DND-41 (cell line): Measurements from ENCODE around the gene TMA7B.

Experiments
- ATAC-seq: fragments of 200-7000 bp; cut with Tn5 transposase; 3 replicates; pipeline ENCODE4 v1.9.1; 2021; ENCODE audit warnings: low read depth; ENCODE audit not compliant: insufficient read depth
- DNase-seq: peaks from one replicate; pipeline ENCODE4 v3.0.0-alpha.2; 2020
- H2AFZ ChIP-seq: 2 replicates; pipeline ENCODE4 v1.6.0; 2012; ENCODE audit warnings: low read depth, low read length
- H3K27ac ChIP-seq: 2 replicates; pipeline ENCODE4 v1.5.1; 2012; ENCODE audit warnings: low read length, inconsistent platforms
- H3K27me3 ChIP-seq: fragments of 200-600 bp; sonication (generic); 2 replicates; pipeline ENCODE4 v1.6.0; 2012; ENCODE audit warnings: low read length, mild to moderate bottlenecking, inconsistent platforms; ENCODE audit not compliant: insufficient read depth, poor library complexity
- H3K36me3 ChIP-seq: 2 replicates; pipeline ENCODE4 v1.5.1; 2012; ENCODE audit warnings: low read length, inconsistent platforms; ENCODE audit not compliant: insufficient read depth
- H3K4me1 ChIP-seq: 2 replicates; pipeline ENCODE4 v1.5.1; 2012; ENCODE audit warnings: mild to moderate bottlenecking, low read length; ENCODE audit not compliant: insufficient read depth
- H3K4me2 ChIP-seq: 2 replicates; pipeline ENCODE4 v1.6.0; 2012; ENCODE audit warnings: mild to moderate bottlenecking, moderate library complexity, low read length, inconsistent platforms; ENCODE audit not compliant: insufficient read depth
- H3K4me3 ChIP-seq, 2 experiments: fragments of 200-600 bp in 1 of 2; shearing (Covaris generic) in 1 of 2; 2 replicates each; pipeline ENCODE4 v1.5.1; 2012 to 2016; ENCODE audit warnings: inconsistent platforms in 2 of 2, low read length in 2 of 2, mild to moderate bottlenecking in 2 of 2, low read depth in 1 of 2, moderate library complexity in 1 of 2
- H3K79me2 ChIP-seq: 2 replicates; pipeline ENCODE4 v1.6.0; 2012; ENCODE audit warnings: low read length, inconsistent platforms; ENCODE audit not compliant: insufficient read depth
- H3K9ac ChIP-seq: 2 replicates; pipeline ENCODE4 v1.6.0; 2012; ENCODE audit warnings: low read depth, mild to moderate bottlenecking, inconsistent platforms, low read length, moderate library complexity
- H3K9me3 ChIP-seq: 2 replicates; pipeline ENCODE4 v1.5.1; 2012; ENCODE audit warnings: low read length, moderate library complexity, mild to moderate bottlenecking, inconsistent platforms; ENCODE audit not compliant: insufficient read depth, severe bottlenecking
- H4K20me1 ChIP-seq: 2 replicates; pipeline ENCODE4 v1.6.0; 2012; ENCODE audit warnings: low read length; ENCODE audit not compliant: insufficient read depth
- CTCF ChIP-seq: IDR thresholded peaks from 2 replicates; pipeline ENCODE4 v1.5.1; 2012; ENCODE audit warnings: borderline replicate concordance, low read length, moderate library complexity, mild to moderate bottlenecking; ENCODE audit not compliant: poor library complexity, severe bottlenecking; ENCODE audit errors: extremely low read depth
- EZH2 ChIP-seq: IDR thresholded peaks from 3 replicates; pipeline ENCODE4 v1.6.1; 2012; ENCODE audit warnings: borderline replicate concordance, low read depth, mild to moderate bottlenecking, moderate library complexity, low read length, inconsistent platforms; ENCODE audit not compliant: severe bottlenecking

The TMA7B gene

DNA sequence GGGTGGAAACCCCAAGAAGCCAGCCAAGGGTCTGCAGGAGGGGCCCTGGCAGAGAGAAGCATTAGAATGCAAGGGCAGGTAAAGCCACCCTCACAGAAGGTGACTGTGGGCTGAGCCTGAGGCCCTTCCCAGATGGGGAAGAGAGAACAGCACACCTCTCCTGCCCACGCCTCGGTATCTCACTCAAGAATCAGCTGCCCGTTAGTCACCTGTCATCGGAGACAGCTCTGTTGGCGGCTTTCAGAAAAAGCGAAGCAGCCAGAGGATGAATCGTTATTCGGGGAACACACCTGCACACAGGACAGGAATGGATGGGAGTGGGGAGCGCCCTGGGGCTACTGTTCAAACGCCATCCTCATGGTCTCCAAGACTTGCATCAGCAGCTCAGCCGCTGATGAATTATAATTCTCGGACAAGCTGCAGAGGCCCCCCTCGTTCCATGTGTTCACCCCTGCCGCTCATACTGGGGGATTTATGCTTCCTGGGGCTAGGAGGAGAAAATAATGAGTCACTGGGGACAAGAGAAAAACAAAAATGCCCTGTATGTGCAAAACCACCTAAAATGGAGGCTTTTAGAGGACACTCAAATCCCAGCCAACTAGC, 21.6 kb upstream of the TMA7B start:
- ATAC-seq (no peak), DNase-seq (no peak)
- peaks cover 49% of the 10 kb centered on the region for H3K4me1 ChIP-seq
- peaks cover 98% of the 10 kb centered on the region for H3K79me2 ChIP-seq
- H3K27ac ChIP-seq = peak overlapping the region; percentile 19; the same call in 1 of the 2 replicates
- H3K36me3 ChIP-seq = peaks cover 35% of the 10 kb centered on the region
- no peaks in the 10 kb centered on the region for H3K27me3 ChIP-seq
- H3K4me3 ChIP-seq = no peak overlapping the region
- H4K20me1 ChIP-seq = no peaks in the 10 kb centered on the region
- no peak for TF ChIP-seq EZH2
- no peak for TF ChIP-seq CTCF
- H3K4me2 ChIP-seq = no peak overlapping the region
- no peaks in the 10 kb centered on the region for H3K9me3 ChIP-seq
- no peak overlapping the region for H2AFZ ChIP-seq
- H3K9ac ChIP-seq = no peak overlapping the region

- H3K79me2 ChIP-seq = peaks cover 97% of the 10 kb centered on the region
These were observed 20.4 kb upstream of the TMA7B start for GRCh38 chr22:39939830-39940229.

GRCh38 chr22:39940757-39941305, 19.4 kb upstream of the TMA7B start:
- no peaks in the 10 kb centered on the region for H3K27me3 ChIP-seq
- no peaks in the 10 kb centered on the region for H3K9me3 ChIP-seq
- H3K4me1 ChIP-seq = peaks cover 52% of the 10 kb centered on the region
- H3K27ac ChIP-seq = peak overlapping the region; percentile 24
- peak; percentile 42 for TF ChIP-seq CTCF
- TF ChIP-seq EZH2 = no peak
- H3K9ac ChIP-seq = no peak overlapping the region
- no peak overlapping the region for H3K4me3 ChIP-seq
- ATAC-seq (no peak), DNase-seq (no peak)
- no peaks in the 10 kb centered on the region for H4K20me1 ChIP-seq
- H3K79me2 ChIP-seq = peaks cover 97% of the 10 kb centered on the region
- peaks cover 27% of the 10 kb centered on the region for H3K36me3 ChIP-seq
- H3K4me2 ChIP-seq = no peak overlapping the region
- no peak overlapping the region for H2AFZ ChIP-seq

More at GRCh38 chr22:39939830-39940229, 20.4 kb upstream of the TMA7B start:
- Histone ChIP-seq H3K36me3 (peaks cover 34% of the 10 kb centered on the region), H3K4me2 (no peak overlapping the region), H3K27me3 (no peaks in the 10 kb centered on the region), H3K9me3 (no peaks in the 10 kb centered on the region), H3K27ac (peak overlapping the region; percentile 2; the same call in 1 of the 2 replicates), H4K20me1 (no peaks in the 10 kb centered on the region), H2AFZ (no peak overlapping the region), H3K4me3 (no peak overlapping the region), H3K4me1 (peaks cover 52% of the 10 kb centered on the region), H3K9ac (no peak overlapping the region)
- no peak for TF ChIP-seq EZH2
- no peak for TF ChIP-seq CTCF
- DNase-seq (no peak), ATAC-seq (no peak)
